Skin epidermis (tissue), 12 donors: ENCODE results near the gene TRMT11.
"Not testable (repeated sequence)": the region's sequence is repeated elsewhere in the genome, so short reads cannot be mapped to it uniquely, and the experiment has no call there.

Experiments used
- H3K27ac ChIP-seq, 21 experiments: fragments of 200-600 bp; sonication (generic) in 11 of 21; one replicate each; pipeline ENCODE4 v1.5.0; 2020; ENCODE audit warnings: mild to moderate bottlenecking in 3 of 21, inconsistent platforms in 2 of 21, moderate library complexity in 2 of 21
- H3K4me3 ChIP-seq, 7 experiments: fragments of 200-600 bp; sonication (generic) in 2 of 7; one replicate each; pipeline ENCODE4 v1.5.0; 2020; ENCODE audit warnings: inconsistent platforms in 2 of 7, mild to moderate bottlenecking in 2 of 7, moderate library complexity in 1 of 7

The TRMT11 gene

DNA sequence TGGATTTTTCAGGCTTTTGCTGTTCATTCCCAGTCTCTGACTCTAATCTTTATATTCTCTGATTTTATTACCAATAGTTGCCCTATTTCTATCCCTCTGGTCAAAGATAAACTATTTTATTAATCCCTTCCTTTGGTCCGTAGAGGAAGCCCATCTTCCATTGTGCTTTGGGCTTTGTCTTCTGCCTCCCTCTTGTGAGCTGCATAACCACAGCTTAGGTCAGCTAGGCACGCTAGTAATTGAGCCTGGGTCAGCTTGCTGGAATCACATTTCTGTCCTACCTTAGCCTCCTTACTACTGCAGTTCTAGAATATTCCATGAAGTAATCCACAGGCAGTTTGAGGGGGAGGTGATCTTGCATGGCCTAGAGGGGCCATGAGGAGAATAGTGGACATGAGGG is 49.4 kb downstream of the TRMT11 start:
- Histone ChIP-seq H3K4me3 (no peak overlapping the region), H3K27ac (no peak overlapping the region)

- H3K4me3 ChIP-seq, result no peak overlapping the region
- no peak overlapping the region for H3K27ac ChIP-seq
These were observed 51.9 kb downstream of the TRMT11 start for GRCh38 chr6:126038234-126038633.

DNA sequence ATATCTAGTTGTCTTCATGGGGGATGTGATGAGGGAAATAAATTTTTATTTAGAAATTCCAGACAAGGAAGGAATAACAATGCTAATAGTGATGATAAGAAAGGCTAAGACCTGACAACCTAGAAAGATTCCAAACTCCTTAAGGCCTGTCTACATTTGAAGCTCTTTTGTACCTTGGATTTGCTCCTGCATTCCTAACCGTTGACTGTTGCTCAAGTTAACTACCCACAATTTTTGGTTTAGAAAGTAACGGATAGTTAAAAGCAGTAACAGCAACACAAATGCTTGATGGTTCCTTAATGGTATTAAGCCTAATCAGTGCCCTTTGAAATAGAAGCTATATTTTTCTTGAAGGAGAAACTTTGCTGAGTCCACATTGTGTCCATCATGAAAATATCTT is 52.9 kb downstream of the TRMT11 start:
- no peak overlapping the region for H3K27ac ChIP-seq

DNA sequence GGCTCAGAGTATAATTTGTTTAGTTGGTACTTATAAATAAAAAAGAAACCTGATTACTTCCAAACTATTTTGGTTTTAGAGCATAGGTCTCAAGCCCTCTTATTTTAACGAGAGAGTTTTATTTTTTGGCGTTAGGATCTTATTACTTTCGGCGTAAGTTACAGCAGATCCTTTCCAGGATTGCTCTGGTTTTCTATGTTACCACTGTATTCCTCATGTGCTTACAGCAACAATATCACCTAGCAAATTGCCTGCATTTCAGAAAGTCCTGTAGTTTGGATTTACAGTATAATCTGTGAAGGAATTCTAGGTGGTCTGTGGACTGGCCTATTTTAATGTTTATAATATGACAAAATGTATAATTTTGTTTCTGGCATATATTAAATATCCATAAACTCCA is 54.1 kb downstream of the TRMT11 start:
- Histone ChIP-seq H3K4me3 (no peak overlapping the region), H3K27ac (no peak overlapping the region)

More for the DNA sequence above, 52.9 kb downstream of the TRMT11 start:
- no peak overlapping the region for H3K4me3 ChIP-seq

GRCh38 chr6:126040826-126041225 is 54.5 kb downstream of the TRMT11 start:
- Histone ChIP-seq H3K27ac (no peak overlapping the region), H3K4me3 (no peak overlapping the region)

DNA sequence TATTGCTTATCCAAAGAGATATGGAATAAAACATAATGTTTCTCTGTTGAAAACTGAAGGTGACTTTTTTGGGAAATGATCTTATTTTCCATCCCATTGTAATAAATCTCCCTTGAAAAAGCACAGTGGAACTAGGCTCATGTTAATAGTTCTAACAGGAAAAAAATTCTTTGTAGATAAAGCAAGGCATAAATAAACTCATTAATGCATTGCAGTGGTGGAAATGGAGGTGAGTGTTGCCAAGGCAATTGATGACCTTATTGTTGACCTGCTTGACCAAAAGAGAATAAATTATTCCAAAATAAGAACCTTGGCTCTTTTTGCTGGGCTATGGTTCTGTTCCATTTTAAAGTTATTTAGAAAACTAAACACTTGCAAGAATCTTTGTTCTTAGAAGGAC is 55.2 kb downstream of the TRMT11 start:
- no peak overlapping the region for H3K27ac ChIP-seq
- H3K4me3 ChIP-seq, result no peak overlapping the region

DNA sequence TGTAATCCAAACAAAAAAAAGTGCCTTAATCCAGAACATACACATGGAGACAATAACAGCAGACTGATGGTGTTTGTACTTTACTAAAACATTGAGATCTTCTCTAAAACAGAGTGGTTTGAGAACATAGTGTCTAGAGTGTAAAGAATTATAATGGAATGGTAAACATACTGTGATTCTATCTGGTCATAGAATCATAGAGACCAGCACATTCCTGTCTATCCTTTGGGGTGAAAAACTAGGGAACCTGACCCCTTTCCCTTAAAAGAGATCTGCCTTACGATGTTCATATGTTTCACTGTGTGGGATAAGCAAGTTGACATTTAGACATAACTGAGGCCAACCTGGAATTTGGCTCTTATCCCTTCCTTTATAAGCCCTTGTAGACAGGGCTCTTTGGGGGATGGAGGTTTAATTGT is 55.7 kb downstream of the TRMT11 start:
- no peak overlapping the region for H3K4me3 ChIP-seq
- no peak overlapping the region for H3K27ac ChIP-seq

GRCh38 chr6:126047648-126048047 is 61.3 kb downstream of the TRMT11 start:
- Histone ChIP-seq H3K27ac (no peak overlapping the region), H3K4me3 (no peak overlapping the region)

DNA sequence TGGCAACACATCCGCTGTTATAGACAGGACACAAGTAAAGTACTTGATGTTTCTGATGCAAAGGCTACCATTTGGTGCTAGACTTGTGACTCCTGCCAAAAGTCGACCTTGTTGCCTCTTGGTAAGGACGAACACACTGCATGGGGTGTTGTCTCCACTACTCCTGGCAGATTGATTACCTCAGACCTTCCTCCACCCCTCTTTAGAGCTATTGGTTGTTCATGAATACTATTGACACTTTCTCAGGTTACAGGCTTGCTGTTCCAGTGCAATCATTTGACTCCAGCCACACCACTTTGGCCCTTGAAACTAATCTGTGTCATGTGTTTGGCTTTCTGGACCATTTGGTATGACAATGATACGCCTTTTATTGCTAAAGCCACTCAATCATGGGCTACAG is 62.3 kb downstream of the TRMT11 start:
- Histone ChIP-seq H3K27ac (no peak overlapping the region), H3K4me3 (no peak overlapping the region)

- Histone ChIP-seq H3K27ac (no peak overlapping the region), H3K4me3 (no peak overlapping the region)
These were observed 64.5 kb downstream of the TRMT11 start for GRCh38 chr6:126050795-126051194.

DNA sequence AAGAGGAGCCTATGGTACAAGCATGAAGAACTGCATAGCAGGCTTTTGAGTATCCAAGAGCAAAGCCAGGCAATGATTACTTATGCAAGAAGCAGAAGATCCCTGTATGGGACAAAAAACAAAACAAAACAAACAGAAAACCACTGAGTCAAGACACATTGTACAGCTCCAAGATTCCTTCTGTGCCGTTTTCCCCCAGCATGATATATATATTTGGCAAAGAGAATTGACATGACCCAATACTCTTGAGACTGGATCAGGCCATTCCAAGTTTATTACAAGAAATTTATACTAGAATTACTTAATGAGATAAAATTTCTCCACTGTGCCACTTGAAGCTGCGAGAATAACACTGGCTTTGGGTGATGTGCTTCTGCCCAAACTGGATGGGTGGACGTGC is 65.5 kb downstream of the TRMT11 start:
- Histone ChIP-seq H3K27ac (no peak overlapping the region), H3K4me3 (no peak overlapping the region)

DNA sequence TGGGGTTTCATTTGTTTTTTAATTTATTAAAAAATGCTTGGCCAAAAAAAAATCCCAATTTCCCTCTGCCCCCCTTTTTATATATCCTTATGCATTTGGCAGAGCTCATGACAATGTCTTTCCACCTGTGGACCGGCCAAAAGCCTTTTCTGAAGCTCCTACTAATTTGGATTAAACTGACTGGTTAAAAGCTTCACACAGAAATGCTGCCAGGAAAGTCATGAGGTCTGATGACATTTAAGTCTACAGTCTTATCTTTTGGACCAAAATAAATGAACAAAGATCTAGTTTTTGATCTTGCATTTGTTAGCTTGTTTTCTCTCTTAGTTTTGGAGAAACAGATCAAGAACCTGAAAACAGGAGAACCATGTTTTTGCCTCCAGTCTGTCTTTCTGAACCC is 66.1 kb downstream of the TRMT11 start:
- Histone ChIP-seq H3K4me3 (no peak overlapping the region), H3K27ac (no peak overlapping the region)

- H3K27ac ChIP-seq, result peak overlapping the region in 2 of 21 experiments; percentile 7 to 17
- no peak overlapping the region for H3K4me3 ChIP-seq
These were observed 67.9 kb downstream of the TRMT11 start for GRCh38 chr6:126054258-126054702.

DNA sequence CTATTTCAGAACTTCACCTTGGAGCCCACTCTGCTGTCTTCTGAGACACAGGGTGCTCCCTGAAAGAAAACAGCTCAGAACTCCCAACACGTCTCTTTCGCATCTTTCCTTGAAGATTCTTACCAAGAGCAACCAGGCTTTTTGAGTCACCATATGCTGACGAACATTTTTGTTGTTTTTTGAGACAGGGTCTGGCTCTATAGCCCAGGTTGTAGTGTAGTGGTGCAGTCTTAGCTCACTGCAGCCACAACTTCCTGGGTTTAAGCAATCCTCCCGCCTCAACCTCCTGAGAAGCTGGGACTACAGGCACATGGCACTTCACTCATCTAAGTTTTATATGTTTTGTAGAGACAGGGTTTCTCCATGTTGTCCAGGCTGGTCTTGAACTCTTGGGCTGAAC is 68.5 kb downstream of the TRMT11 start:
- Histone ChIP-seq H3K27ac (peak overlapping the region in 2 of 21 experiments; percentile 7 to 57), H3K4me3 (no peak overlapping the region)

DNA sequence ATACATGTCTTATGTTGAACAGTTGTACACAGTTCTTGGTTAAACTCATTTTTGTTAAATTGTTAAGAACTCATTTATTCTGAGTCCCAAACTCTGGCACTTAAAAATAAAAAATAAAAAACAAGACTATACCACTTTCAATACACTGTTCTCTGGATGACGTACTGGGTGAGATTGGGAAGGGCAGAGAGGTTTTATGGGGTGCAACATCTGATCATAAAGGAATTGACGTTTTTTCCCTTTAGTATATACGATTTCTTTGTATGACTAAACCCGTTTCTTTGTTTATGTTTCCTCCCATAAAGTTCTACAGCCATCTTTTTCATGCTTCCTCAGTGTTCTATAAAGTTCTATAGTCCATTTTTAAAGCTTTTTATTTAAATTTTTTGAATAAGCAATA is 69.1 kb downstream of the TRMT11 start:
- Histone ChIP-seq H3K4me3 (no peak overlapping the region), H3K27ac (peak overlapping the region in 1 of 21 experiments; percentile 7)

DNA sequence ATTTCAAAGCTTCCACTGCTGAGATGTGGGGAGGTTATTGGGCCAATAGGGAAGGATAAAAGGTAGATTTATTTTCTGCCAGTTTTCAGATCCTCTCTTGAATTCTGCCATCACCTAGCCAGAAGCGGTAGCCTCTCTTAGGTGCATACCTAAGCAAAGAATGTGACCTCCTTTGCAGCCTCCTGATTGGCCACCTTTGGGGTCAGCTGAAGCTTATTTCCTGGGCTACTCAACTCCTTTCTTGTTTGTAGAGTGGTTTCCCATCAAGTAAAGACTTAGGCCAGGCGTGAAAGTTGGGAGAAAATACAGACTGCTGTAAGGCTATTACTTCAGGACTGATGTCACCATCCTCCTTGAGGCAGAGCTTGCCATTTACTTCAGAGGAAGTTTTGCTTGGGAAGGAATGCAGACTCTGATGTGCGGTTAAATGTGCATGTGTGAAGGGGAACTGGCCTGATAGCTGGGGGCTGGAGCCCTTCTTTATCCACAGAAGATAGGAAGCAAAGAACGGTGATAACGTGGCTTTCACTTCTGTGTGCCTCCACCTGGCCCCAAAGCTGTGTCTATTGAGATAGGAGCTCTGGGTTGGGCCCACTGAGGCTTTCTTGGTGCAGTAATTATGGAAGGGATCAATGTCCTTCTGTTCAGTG is 70.1 kb downstream of the TRMT11 start:
- H3K27ac ChIP-seq, result no peak overlapping the region
- no peak overlapping the region for H3K4me3 ChIP-seq

DNA sequence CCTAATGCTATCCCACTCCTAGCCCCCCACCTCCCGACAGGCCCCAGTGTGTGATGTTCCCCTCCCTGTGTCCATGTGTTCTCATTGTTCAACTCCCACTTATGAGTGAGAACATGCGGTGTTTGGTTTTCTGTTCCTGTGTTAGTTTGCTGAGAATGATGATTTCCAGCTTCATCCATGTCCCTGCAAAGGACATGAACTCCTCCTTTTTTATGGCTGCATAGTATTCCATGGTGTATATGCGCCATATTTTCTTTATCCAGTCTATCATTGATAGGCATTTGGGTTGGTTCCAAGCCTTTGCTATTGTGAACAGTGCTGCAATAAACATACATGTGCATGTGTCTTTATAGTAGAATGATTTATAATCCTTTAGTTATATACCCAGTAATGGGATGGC is 71.7 kb downstream of the TRMT11 start:
- not testable (repeated sequence) for H3K4me3 ChIP-seq, H3K27ac ChIP-seq

GRCh38 chr6:126060400-126060799 is 74.1 kb downstream of the TRMT11 start:
- no peak overlapping the region for H3K27ac ChIP-seq
- no peak overlapping the region for H3K4me3 ChIP-seq

DNA sequence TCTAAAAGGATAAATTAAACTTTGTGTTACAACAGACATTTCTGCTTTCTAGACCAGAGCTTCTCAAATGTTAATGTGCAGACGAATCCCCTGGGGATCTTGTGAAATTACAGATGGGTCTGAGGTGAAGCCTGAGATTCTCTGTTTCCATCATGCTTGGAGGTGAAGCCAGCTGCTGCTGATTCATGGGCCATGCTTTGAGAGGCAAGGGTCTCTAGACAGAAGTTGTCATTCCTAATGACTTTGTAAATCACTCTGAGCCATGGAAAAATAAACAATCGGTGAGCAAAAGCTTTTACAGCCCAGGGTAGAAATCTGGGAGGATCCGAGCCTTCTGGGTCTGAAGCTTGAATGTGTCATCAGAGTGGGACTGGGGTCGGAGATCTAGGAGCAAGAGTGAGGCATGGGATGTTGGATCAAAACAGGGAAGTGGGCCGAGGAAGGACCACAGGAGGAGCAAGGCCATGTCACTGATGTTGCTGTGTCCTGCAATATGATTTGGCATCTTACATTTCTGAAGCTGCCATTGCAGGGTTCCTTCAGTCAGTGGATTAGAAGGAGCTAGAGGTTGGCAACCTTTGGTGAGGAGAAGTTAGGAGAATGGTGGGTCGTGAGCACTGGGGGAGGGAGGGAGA is 77.3 kb downstream of the TRMT11 start:
- Histone ChIP-seq H3K27ac (no peak overlapping the region), H3K4me3 (no peak overlapping the region)

GRCh38 chr6:126064257-126064747 is 78.0 kb downstream of the TRMT11 start:
- Histone ChIP-seq H3K4me3 (no peak overlapping the region), H3K27ac (no peak overlapping the region)

GRCh38 chr6:126064748-126065401 is 78.5 kb downstream of the TRMT11 start:
- Histone ChIP-seq H3K4me3 (no peak overlapping the region), H3K27ac (no peak overlapping the region)
